Measurements from ENCODE around the gene SPSB1.

- TF ChIP-seq YY1 (IDR thresholded peaks at IDR 0.05; ENCODE audit: insufficient read depth, insufficient read length), result no peak
- no peak for TF ChIP-seq ZNF274 (IDR thresholded peaks at IDR 0.05; ENCODE audit: low read depth, low read length)
- TF ChIP-seq SUZ12 (IDR thresholded peaks at IDR 0.05; ENCODE audit: extremely low read depth, insufficient read depth, insufficient read length), result no peak
Observed at GRCh38 chr1:9397997-9398526, 105.4 kb downstream of the SPSB1 start.

All from NT2/D1 (cell line).